Spinal cord (tissue), 10 donors: ENCODE data around the gene COL23A1. TPM values are rescaled to one million over a fixed set of nuclear protein-coding genes. Genes with fewer than 3 reads are reported as not detected.

Experiments used
- DNase-seq, 6 donors: peaks; one replicate each; pipeline versions ENCODE4 v3.0.0 to v3.0.0-alpha.2; 2013 to 2015; ENCODE audit warnings: low spot score in 6 of 6, low read depth in 4 of 6
- H3K27ac ChIP-seq: one replicate; pipeline ENCODE4 v1.5.1; 2013; ENCODE audit warnings: low read depth, low read length, control low read depth
- H3K27me3 ChIP-seq: one replicate; pipeline ENCODE4 v1.6.1; 2013; ENCODE audit warnings: low read length; ENCODE audit not compliant: control insufficient read depth, insufficient read depth
- H3K36me3 ChIP-seq: one replicate; pipeline ENCODE4 v1.6.1; 2013; ENCODE audit warnings: low read length; ENCODE audit not compliant: control insufficient read depth, insufficient read depth
- H3K4me1 ChIP-seq: one replicate; pipeline ENCODE4 v1.6.1; 2013; ENCODE audit warnings: low read length; ENCODE audit not compliant: control insufficient read depth, insufficient read depth
- H3K4me3 ChIP-seq: one replicate; pipeline ENCODE4 v1.5.1; 2013; ENCODE audit warnings: low read depth, low read length, control low read depth
- H3K9me3 ChIP-seq: one replicate; pipeline ENCODE4 v1.6.1; 2013; ENCODE audit warnings: low read length; ENCODE audit not compliant: control insufficient read depth, insufficient read depth
- WGBS: methylation state at CpG from one replicate; pipeline ENCODE4 v1.1.5; 2013; ENCODE audit warnings: missing lambda C conversion rate; ENCODE audit not compliant: insufficient coverage; 5-methylcytosine and 5-hydroxymethylcytosine counted together
- polyA plus RNA-seq, 2 donors: library from polyadenylated mRNA; unstranded; fragments of 120-200 nt; gene quantifications; one replicate each; pipeline ENCODE4 v1.2.1, GENCODE V29; 2013; ENCODE audit not compliant: insufficient read length in 2 of 2
- total RNA-seq, 2 donors: library from RNA; depleted of rRNA in 1 of 2; stranded (reverse); fragments of 120-200 nt in 1 of 2; fragments of >200 nt in 1 of 2; gene quantifications; one replicate each; pipeline versions ENCODE4 v1.2.3 to v1.2.4, GENCODE V29; 2013 to 2014
- donor health status: healthy.

Gene COL23A1
- total and polyA plus RNA-seq, 4 donors, result 2.8 to 9.7 (median 8.0) TPM

- H3K9me3 ChIP-seq, result no peaks in the 10 kb centered on the region
- WGBS, result 22% methylated on average over 5 of the region's 6 CpGs
Observed at GRCh38 chr5:178547753-178548415, 42.3 kb downstream of the COL23A1 start.

GRCh38 chr5:178547052-178547666, 43.0 kb downstream of the COL23A1 start:
- DNase-seq, result peak in 1 of 6 donors; percentile 17
- Histone ChIP-seq H3K4me1 (peaks cover 23% of the 10 kb centered on the region), H3K36me3 (no peaks in the 10 kb centered on the region), H3K27me3 (no peaks in the 10 kb centered on the region), H3K4me3 (no peak overlapping the region), H3K27ac (no peak overlapping the region), H3K9me3 (no peaks in the 10 kb centered on the region)
- WGBS, result 63% methylated on average over 9 of the region's 12 CpGs

More at GRCh38 chr5:178547753-178548415, 42.3 kb downstream of the COL23A1 start:
- Histone ChIP-seq H3K4me1 (peaks cover 18% of the 10 kb centered on the region), H3K27me3 (no peaks in the 10 kb centered on the region), H3K36me3 (no peaks in the 10 kb centered on the region), H3K27ac (no peak overlapping the region), H3K4me3 (no peak overlapping the region)
- DNase-seq, result peak in 2 of 6 donors; percentile 33 to 36

GRCh38 chr5:178546675-178547033, 43.5 kb downstream of the COL23A1 start:
- peaks cover 28% of the 10 kb centered on the region for H3K4me1 ChIP-seq
- no peaks in the 10 kb centered on the region for H3K9me3 ChIP-seq
- no peak overlapping the region for H3K4me3 ChIP-seq
- no peaks in the 10 kb centered on the region for H3K27me3 ChIP-seq
- no peak overlapping the region for H3K27ac ChIP-seq
- no peak for DNase-seq
- 82% methylated on average over 9 of the region's 9 CpGs for WGBS
- no peaks in the 10 kb centered on the region for H3K36me3 ChIP-seq

GRCh38 chr5:178545941-178546674, 44.1 kb downstream of the COL23A1 start:
- 98% methylated on average over 16 of the region's 16 CpGs for WGBS
- H3K36me3 ChIP-seq, result no peaks in the 10 kb centered on the region

GRCh38 chr5:178545176-178545575, 45.0 kb downstream of the COL23A1 start:
- Histone ChIP-seq H3K27ac (no peak overlapping the region), H3K4me1 (peaks cover 28% of the 10 kb centered on the region), H3K4me3 (no peak overlapping the region), H3K36me3 (no peaks in the 10 kb centered on the region), H3K9me3 (no peaks in the 10 kb centered on the region), H3K27me3 (no peaks in the 10 kb centered on the region)
- 34% methylated on average over 9 of the region's 9 CpGs for WGBS
- peak in 1 of 6 donors; percentile 24 for DNase-seq

More at GRCh38 chr5:178545941-178546674, 44.1 kb downstream of the COL23A1 start:
- DNase-seq, result no peak
- H3K27me3 ChIP-seq, result no peaks in the 10 kb centered on the region
- peaks cover 28% of the 10 kb centered on the region for H3K4me1 ChIP-seq
- no peaks in the 10 kb centered on the region for H3K9me3 ChIP-seq
- no peak overlapping the region for H3K4me3 ChIP-seq
- H3K27ac ChIP-seq, result no peak overlapping the region

GRCh38 chr5:178544166-178544834, 45.9 kb downstream of the COL23A1 start:
- peaks cover 28% of the 10 kb centered on the region for H3K4me1 ChIP-seq
- H3K27ac ChIP-seq, result no peak overlapping the region
- no peak for DNase-seq
- H3K27me3 ChIP-seq, result no peaks in the 10 kb centered on the region
- H3K4me3 ChIP-seq, result no peak overlapping the region
- no peaks in the 10 kb centered on the region for H3K9me3 ChIP-seq
- no peaks in the 10 kb centered on the region for H3K36me3 ChIP-seq
- 97% methylated on average over 21 of the region's 22 CpGs for WGBS

- Histone ChIP-seq H3K36me3 (no peaks in the 10 kb centered on the region), H3K9me3 (no peaks in the 10 kb centered on the region), H3K4me3 (no peak overlapping the region), H3K27me3 (no peaks in the 10 kb centered on the region), H3K4me1 (peaks cover 26% of the 10 kb centered on the region), H3K27ac (no peak overlapping the region)
- WGBS, result 14% methylated on average over 3 of the region's 7 CpGs
- DNase-seq, result peak in 5 of 6 donors; percentile 52 to 86 (median 65)
Observed at GRCh38 chr5:178542455-178542854, 47.7 kb downstream of the COL23A1 start.

GRCh38 chr5:178540526-178540925, 49.7 kb downstream of the COL23A1 start:
- Histone ChIP-seq H3K27me3 (no peaks in the 10 kb centered on the region), H3K9me3 (no peaks in the 10 kb centered on the region), H3K36me3 (no peaks in the 10 kb centered on the region), H3K4me1 (peaks cover 28% of the 10 kb centered on the region), H3K4me3 (no peak overlapping the region), H3K27ac (no peak overlapping the region)
- WGBS, result 96% methylated on average over 3 of the region's 6 CpGs
- no peak for DNase-seq

GRCh38 chr5:178538741-178539229, 51.4 kb downstream of the COL23A1 start:
- H3K9me3 ChIP-seq, result no peaks in the 10 kb centered on the region
- no peak overlapping the region for H3K4me3 ChIP-seq
- no peaks in the 10 kb centered on the region for H3K36me3 ChIP-seq
- H3K27me3 ChIP-seq, result no peaks in the 10 kb centered on the region
- DNase-seq, result no peak
- WGBS, result 95% methylated on average over 5 of the region's 7 CpGs
- peaks cover 30% of the 10 kb centered on the region for H3K4me1 ChIP-seq
- H3K27ac ChIP-seq, result no peak overlapping the region
